Liver (tissue), 3 donors: ENCODE measurements around the gene TMEM263.
"Not testable (repeated sequence)": the region's sequence is repeated elsewhere in the genome, so short reads cannot be mapped to it uniquely, and the experiment has no call there.

Experiments used
- CTCF ChIP-seq: fragments of 150-350 bp; IDR thresholded peaks from 2 replicates; pipeline ENCODE4 v1.5.1; 2017; ENCODE audit warnings: improper control_type of control experiment, low read depth, low read length; ENCODE audit not compliant: missing input control
- GABPA ChIP-seq, 2 donors: IDR thresholded peaks in 1 of 2; conservative IDR thresholded peaks in 1 of 2; 2 replicates each; pipeline ENCODE4 v1.6.1; 2016; ENCODE audit warnings: antibody characterized with exemption in 2 of 2, mild to moderate bottlenecking in 1 of 2, moderate library complexity in 1 of 2
- HNF4G ChIP-seq: IDR thresholded peaks from 2 replicates; pipeline ENCODE4 v1.6.1; 2016; ENCODE audit warnings: antibody characterized with exemption
- MAX ChIP-seq: IDR thresholded peaks from 2 replicates; pipeline ENCODE4 v1.6.1; 2016; ENCODE audit warnings: antibody characterized with exemption
- NR2F2 ChIP-seq: IDR thresholded peaks from 2 replicates; pipeline ENCODE4 v1.6.1; 2016; ENCODE audit warnings: antibody characterized with exemption
- RAD21 ChIP-seq, 2 donors: IDR thresholded peaks; 2 replicates each; pipeline ENCODE4 v1.6.1; 2016; ENCODE audit warnings: antibody characterized with exemption in 2 of 2, mild to moderate bottlenecking in 2 of 2
- REST ChIP-seq: IDR thresholded peaks from 2 replicates; pipeline ENCODE4 v1.6.1; 2016; ENCODE audit warnings: antibody characterized with exemption, mild to moderate bottlenecking
- RXRA ChIP-seq, 2 donors: IDR thresholded peaks; 2 replicates each; pipeline ENCODE4 v1.6.1; 2017 to 2018; ENCODE audit warnings: antibody characterized with exemption in 2 of 2, mild to moderate bottlenecking in 1 of 2
- SP1 ChIP-seq: IDR thresholded peaks from 2 replicates; pipeline ENCODE4 v1.6.1; 2018; ENCODE audit warnings: antibody characterized with exemption, mild to moderate bottlenecking
- TAF1 ChIP-seq: conservative IDR thresholded peaks from 2 replicates; pipeline ENCODE4 v1.6.1; 2016; ENCODE audit warnings: antibody characterized with exemption, mild to moderate bottlenecking
- YY1 ChIP-seq: IDR thresholded peaks from 2 replicates; pipeline ENCODE4 v1.6.1; 2016; ENCODE audit warnings: antibody characterized with exemption, mild to moderate bottlenecking
- TF ChIP-seq, protein P1 (sequence below): IDR thresholded peaks from 2 replicates; pipeline ENCODE4 v1.6.1; 2016; ENCODE audit warnings: antibody characterized with exemption
- TF ChIP-seq, protein P2 (sequence below): IDR thresholded peaks from 2 replicates; pipeline ENCODE4 v1.6.1; 2016; ENCODE audit warnings: antibody characterized with exemption
- donor health status: healthy.
- donor health status: healthy.

DNA sequence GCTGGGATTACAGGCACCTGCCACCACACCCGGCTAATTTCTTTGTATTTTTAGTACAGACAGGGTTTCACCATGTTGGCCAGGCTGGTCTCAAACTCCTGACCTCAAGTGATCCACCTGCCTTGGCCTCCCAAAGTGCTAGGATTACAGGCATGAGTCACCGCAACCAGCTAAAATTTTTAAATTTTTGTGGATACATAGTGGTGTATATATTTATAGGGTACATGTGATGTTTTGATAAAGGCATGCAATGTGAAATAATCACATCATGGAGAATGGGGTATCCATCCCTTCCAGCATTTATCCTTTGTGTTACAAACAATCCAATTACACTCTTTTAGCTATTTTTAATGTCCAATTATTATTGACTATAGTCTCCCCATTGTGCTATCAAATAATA is 33.7 kb upstream of the TMEM263 start:
- not testable (repeated sequence) for TF ChIP-seq REST; TAF1; CTCF; YY1; RAD21 (IDR thresholded peaks at IDR 0.05); RXRA (IDR thresholded peaks at IDR 0.05); MAX; HNF4G; SP1; GABPA (IDR thresholded peaks at IDR 0.05 in 1 of 2, conservative IDR thresholded peaks at IDR 0.05 in 1 of 2); NR2F2
- TF ChIP-seq, protein P1, sequence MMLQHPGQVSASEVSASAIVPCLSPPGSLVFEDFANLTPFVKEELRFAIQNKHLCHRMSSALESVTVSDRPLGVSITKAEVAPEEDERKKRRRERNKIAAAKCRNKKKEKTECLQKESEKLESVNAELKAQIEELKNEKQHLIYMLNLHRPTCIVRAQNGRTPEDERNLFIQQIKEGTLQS = not testable (repeated sequence)
- TF ChIP-seq, protein P2, sequence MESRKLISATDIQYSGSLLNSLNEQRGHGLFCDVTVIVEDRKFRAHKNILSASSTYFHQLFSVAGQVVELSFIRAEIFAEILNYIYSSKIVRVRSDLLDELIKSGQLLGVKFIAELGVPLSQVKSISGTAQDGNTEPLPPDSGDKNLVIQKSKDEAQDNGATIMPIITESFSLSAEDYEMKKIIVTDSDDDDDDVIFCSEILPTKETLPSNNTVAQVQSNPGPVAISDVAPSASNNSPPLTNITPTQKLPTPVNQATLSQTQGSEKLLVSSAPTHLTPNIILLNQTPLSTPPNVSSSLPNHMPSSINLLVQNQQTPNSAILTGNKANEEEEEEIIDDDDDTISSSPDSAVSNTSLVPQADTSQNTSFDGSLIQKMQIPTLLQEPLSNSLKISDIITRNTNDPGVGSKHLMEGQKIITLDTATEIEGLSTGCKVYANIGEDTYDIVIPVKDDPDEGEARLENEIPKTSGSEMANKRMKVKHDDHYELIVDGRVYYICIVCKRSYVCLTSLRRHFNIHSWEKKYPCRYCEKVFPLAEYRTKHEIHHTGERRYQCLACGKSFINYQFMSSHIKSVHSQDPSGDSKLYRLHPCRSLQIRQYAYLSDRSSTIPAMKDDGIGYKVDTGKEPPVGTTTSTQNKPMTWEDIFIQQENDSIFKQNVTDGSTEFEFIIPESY = not testable (repeated sequence)
